ACHN (cell line): ENCODE results near the gene HDDC2.

Experiments
- DNase-seq: peaks from one replicate; pipeline ENCODE4 v3.0.0-alpha.2; 2015
- in situ Hi-C: cut with HindIII; loops from 2 replicates; pipeline ENCODE4 v1.10.0; 2017; ENCODE audit warnings: low sequenced_read_pairs, low pct_ligation_motif_present, low pct_unique_long_range_greater_than_20kb

HDDC2 gene

DNA sequence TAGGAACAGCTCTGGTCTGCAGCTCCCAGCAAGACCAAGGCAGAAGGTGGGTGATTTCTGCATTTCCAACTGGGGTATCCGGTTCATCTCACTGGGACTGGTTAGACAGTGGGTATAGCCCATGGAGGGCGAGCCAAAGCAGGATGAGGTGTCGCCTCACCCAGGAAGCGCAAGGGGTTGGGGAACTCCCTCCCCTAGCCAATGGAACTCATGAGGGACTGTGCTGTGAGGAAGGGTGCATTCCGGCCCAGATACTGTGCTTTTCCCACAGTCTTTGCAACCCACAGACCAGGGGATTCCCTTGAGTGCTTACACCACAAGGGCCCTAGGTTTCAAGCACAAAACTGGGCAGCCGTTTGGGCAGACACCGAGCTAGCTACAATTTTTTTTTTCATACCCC is 21.8 kb downstream of the HDDC2 start:
- DNase-seq: no peak
- in situ Hi-C loops: no loop called here

DNA sequence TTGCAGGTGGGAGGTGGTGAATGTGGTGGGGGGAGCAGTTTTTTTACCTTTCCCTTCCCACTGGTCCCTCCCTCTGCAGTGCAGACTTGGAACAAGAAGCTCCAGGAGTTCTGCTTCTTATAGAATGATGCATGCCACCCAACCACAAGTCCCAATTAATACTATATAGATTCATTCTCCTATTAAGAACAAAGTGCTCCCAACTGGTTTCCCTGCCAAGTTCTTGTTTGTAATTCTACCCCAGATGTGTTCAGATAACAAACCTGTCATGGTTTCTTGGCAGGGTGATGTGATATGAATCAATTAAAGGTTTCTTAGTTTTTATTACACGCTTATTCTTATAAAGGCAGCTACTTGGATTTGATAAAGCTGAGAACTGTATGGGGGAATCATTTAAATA is 23.9 kb downstream of the HDDC2 start:
- in situ Hi-C loops: no loop called here
- DNase-seq: no peak

DNA sequence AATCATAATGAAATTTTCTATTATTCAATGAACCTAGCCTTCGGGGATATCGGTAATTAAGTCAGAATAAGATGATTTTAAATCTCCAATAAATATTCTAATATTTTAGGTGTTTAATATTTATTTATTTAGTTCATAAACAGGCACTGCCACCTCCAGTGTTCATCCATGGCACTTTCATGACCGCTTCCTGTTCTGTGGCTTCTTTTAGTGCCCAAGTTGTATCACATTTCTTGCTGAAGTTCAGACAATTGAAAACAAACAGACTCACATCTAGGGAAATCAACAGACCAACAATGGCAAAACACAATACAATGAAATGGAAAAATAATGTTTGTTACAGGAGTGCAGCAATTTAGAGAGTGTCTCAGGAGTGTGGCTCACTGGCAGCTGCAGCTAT is 26.0 kb downstream of the HDDC2 start:
- DNase-seq: no peak
- in situ Hi-C loops: no loop called here

DNA sequence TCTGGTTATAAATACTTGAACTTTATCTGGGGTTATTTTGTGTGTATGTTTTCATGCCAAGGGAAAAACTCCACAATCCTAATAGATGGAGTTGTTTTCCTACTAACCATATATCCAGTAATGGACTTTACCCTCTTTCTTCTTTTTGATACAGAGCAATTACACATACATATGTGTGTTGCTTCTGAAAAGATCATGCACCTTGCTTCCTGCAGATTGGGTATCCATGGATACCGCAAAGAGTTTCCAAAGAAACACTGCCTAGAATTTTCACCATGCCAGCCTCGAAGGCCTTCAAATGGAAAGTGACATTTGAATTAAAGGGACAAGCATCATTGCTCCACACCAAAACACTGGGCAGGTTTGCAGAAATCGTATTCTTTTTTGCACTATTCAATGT is 26.8 kb downstream of the HDDC2 start:
- no peak for DNase-seq
- in situ Hi-C loops: no loop called here

DNA sequence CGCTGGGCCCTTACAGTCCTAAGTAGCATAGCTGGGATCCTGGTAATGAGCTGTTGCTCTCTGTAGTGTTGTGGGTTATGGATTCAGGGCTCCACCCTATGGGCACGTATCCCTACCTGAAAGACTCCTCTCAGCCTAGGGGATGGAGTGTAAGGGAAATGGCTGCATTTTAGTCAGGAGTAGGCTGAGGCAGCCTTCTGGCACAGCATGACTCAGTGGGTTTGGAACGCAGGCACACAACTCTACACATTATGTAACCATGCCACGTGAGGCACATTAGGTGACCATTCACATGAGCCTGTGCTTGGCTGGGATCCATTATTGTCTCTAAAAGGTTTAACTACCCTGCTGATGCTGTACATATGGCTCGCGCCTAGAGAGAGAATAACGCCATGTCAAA is 27.8 kb downstream of the HDDC2 start:
- in situ Hi-C loops: no loop called here
- peak; percentile 96 for DNase-seq

DNA sequence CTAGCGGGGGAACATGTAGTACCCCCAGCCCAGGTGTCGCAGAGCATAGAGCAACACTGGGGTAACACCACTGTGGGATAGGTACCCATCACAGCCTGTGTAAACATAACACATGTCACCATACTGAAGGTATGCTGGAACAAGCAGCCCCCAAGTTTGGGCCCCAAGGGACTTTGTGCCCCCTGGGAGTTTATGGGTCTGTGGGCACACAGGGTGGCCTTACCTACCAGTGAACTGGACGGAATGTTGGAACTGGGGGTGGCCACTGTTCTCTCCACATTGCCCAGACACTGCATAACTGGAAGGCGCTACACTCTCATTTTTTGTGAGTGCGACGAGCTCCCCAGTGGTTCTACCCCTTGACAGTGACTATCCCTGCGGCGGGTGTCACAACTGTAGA is 28.5 kb downstream of the HDDC2 start:
- DNase-seq: no peak
- in situ Hi-C loops: no loop called here

DNA sequence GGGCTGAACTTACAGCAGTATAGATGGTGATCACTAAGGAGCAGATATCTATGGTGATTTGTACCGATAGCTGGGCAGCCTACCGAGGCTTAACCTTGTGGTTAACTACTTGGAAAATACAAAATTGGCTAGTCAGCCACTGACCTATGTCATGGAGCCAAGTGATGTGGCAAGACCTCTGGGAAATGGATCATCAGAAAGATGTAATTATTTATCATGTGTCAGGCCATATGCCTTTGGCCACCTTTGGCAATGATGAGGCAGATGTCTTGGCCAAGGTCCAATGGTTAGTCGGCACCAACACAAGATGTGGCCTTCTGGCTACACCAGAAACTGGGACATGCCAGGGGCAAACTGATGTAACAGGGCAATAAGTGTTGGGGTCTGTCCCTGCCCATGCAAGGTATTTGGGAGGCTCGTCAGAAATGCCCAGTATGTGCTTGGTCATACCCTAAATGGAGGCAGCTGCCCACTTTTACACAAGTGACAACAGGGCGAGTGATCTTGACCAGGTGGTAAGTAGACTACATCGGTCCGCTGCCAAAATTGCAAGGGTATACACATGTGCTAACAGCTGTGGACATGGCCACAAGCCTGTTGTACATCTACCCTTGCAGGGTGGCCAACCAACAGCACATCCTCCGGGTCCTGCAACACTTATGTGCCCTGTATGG is 30.1 kb downstream of the HDDC2 start:
- in situ Hi-C loops: no loop called here
- DNase-seq: no peak

DNA sequence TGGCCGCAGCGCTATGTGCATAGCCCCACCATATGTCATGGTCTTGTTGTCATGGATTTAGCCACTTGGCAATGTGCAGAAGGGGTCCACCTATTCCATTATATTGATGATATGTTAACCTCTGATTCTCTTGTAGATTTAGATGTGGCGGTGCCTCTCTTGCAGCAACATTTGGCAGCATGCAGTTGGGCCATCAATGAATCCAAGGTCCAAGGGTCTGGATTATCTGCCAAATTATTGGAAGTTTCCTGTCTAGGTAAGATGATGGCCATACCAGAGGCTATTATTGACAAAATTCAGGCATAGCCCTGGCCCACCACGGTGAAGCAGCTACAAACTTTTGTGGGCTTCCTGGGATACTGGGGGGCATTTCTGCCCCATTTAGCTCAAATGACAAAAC is 31.4 kb downstream of the HDDC2 start:
- DNase-seq: no peak
- in situ Hi-C loops: no loop called here

DNA sequence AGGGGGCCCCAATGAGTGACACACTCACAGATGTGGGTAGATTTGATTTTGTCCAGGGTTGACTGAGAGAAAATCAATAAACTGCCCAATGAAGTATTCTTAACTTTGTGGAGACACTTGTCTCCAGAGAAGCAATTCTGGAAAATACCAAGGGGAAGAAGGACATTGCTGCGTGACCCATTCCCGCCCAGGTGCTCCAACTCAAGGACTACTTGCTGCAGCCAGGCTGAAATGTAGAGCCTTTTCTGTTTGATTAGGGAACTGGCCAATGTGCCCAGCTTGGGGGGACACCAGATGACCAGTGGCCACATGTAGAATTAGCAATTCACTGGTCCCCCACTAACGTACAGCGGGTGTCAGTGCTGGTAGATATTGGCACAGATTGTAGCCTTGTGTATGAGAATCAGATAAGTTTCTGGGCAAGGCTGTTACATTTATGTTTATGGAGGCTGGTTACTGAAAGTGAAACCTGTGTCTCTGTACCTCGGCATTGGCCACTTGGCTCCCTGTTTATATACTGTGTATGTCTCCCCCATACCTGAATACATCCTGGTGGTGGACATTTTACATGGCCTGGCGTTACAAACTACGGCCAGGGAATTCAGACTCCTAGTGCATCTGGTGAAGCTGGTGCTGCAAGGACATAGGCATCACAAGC is 32.3 kb downstream of the HDDC2 start:
- no peak for DNase-seq
- in situ Hi-C loops: no loop called here

DNA sequence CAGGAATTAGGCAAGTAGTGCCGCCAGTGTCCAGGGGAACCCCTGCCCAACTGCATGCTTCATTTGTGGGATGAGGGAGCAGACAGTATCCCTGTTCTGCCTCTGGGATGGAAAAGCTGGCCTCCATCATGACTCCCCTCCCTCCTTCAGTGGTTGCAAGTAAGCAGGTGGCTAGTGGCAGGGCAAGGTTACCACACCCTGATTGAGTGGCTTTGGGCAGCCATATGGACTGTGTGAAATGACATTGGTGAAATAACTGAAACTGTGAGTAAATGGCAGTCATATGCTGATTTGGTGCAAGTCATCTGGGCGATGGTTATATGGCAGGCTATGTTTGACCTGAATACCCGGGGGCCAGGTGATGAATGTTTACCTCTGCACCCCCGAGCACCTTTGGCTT is 33.0 kb downstream of the HDDC2 start:
- in situ Hi-C loops: no loop called here
- DNase-seq: no peak

DNA sequence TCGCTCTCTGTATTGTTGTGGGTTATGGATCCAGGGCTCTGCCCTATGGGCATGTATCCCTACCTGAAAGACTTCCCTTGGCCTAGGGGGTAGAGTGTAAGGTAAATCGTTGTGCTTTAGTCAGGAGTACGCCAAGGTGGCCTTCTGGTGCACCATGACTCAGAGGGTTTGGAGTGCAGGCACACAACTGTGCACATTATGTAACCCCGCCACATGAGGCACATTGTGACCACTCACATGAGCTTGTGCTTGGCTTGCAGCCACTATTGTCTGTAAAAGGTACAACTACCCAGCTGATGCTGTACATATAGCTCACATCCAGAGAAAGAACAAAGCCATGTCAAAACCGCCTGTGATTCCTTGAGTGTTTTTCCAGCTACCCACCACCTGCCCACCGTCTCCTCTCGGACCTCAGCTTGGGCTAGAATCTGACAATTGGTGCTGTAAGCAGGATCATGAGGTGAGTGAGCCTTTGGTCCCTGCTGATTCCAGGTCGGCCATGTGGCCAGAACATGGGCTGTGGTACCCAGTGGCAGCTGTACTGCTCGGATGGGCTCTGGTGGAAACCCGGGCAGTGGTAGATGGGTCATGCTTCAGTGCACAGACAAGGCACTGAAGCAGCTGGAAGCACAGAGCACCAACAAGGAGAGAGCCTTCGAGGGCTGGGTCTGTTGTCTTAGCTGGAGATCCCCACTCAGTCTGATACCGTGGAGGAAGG is 33.8 kb downstream of the HDDC2 start:
- no peak for DNase-seq
- in situ Hi-C loops: no loop called here

DNA sequence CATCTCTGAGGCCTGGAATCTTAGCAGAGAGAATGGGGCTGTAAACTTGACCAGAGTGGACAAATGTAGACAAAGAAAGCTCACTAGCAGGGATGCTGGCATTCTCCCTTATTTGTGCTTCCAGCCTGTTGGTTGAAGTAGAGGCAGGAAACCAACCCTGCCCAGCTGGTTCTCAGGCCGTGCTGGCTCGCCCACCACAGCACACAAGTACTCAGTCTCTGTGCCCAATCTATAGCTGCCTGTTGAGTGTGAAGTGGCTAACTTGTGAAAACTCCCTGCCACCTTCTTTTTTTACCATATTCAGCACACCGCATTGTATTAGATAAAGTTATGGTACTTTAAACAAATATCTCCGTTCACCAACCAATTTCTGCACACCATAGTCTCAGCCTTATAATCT is 37.3 kb downstream of the HDDC2 start:
- in situ Hi-C loops: no loop called here
- no peak for DNase-seq

DNA sequence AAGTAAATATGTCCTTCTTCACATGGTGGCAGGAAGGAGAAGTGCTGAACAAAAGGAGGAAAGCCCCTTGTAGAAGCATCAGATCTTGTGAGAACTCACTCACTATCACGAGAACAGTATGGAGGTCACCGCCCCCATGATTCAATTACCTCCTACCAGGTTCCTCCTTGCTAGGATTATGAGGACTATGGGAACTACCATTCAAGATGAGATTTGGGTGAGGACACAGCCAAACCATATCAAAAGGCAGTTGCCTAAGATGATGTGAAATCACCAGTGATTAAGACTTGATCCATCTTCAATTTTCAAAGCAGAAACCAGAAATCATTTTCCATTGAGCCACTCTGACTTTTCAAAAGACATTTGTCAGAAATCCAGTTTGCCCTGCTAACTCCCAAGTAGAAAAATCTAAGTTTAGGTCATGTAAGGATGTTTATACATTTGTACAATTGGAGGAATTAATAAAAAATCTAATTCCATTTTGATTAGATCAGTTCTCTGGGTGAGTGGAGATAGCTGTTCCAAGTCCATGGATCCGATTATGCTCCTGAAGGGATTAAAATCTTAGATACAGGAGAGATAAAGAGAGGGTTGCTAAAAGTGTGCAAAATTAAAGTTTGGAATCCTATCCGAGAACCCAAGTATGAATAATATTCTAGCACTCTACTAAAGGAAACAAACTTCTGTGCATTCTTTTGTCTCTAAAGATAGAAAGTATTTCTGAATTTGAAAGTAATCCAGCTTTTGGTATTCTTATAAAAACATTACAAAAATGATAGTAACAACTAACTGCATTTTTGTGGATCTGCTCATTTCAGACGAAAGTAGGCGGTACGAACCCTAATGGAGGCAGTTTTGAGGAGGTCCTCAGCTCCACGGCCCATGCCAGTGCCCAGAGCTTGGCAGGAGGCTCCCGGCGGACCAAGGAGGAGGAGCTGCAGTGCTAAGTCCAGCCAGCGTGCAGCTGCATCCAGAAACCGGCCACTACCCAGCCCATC is 39.5 kb downstream of the HDDC2 start:
- in situ Hi-C loops: no loop called here
- DNase-seq: no peak

DNA sequence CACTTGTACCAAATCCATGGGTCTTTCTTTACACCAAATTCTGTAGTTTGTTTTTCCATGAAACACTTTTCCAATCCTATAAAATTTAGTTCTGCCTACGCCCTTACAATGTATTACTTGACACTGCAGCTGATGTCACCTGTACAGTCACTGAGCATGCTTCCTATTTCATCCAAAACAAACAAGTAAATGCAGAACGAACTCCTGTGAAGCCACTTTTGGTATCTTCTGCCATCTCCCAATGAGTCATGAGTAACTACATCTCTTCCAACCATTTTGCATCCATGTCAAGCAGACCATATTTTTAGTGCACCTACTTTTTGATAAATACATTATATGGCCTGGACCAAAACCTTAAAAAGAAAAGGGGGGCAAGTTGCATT is 42.4 kb downstream of the HDDC2 start:
- DNase-seq: no peak
- in situ Hi-C loops: no loop called here

DNA sequence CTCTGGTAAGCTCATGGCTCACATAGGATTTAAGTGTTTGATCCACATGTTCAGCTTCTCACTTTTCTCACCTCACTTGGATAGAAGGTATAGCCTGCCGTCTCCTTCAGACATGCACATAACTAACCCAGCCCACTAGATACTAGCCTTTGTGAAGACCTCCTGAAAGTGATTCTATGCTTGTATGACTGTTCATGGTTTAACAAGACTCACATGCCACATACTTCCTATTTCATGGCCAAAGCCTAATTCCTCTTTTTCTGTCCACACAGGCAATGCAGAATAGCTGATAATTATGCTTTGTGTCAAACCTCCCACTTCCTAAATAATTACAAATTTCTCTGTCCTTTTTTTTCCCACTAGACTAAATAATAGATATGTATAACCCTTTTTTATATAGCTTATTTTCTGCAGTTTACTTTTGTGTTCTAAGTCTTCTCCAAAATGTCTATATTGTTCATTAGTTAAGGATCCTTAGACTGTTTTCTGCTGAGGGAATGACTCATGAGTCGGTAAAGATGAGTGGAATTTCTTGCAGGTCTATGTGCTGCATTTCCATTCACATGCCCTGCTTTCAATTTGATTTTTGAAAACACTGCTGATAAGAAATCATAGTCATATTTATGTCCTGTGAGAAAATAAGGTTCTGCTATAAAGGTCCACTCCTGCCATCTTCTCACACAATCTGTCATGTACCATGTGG is 43.0 kb downstream of the HDDC2 start:
- DNase-seq: no peak
- in situ Hi-C loops: no loop called here

DNA sequence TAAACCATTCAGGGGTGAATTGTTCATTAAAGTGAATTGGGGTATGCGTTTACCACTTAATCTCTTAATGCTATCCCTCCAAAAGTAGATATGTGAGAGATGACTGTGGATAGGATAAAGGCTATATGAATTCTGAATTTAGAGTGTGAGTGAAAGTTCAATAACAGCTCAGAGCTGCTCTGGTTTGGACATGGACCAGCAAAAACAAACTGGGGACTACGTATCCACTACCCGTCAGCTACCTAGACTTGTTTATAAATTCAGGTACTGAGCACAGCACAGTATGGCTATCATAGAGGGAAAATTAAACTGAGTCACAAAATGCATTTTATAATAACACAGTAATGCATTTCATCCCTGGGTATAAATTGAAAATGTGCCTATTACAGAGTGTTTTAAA is 44.4 kb downstream of the HDDC2 start:
- in situ Hi-C loops: no loop called here
- no peak for DNase-seq

DNA sequence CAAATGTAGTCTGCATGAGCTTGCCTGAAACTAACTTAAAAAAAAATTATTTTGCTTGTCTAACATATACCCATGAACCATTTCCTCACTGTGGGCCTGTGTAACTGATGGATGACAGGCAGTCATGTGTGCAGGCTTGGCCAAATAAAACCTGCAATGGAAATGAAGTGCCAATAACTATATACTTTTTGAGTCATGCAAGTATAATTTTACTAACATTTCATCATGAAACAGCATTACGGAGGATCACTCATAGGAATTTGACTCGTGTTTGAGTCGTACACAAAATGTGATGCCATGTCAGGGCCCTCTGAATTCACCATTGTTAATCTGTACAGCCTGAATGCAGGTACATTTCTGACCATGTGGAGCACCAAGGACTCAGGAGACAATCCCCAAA is 46.6 kb downstream of the HDDC2 start:
- DNase-seq: no peak
- in situ Hi-C loops: no loop called here

DNA sequence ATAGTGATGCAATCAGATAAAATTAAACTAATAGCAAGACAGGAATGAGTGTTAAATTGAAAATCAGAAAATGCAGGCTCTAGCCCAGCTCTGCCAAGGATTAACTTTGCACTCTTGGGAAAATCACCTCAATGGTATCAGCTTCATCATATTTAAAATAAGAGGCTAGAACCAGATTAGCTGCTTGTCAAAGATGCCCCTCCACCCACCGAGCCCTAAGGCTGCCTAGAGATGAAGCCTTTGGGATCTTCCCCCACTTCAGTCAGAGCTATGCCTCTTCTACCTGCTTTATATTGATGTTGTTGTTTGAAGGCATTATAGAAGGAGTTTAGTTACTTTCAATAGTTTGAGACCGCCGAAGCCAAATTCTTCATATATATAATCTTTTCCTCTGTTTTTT is 47.4 kb downstream of the HDDC2 start:
- DNase-seq: no peak
- in situ Hi-C loops: no loop called here
